Activated CD4-positive, alpha-beta T cell treated with anti-CD3 and anti-CD28 coated beads, Interleukin-2, amount 50 U/mL, for 48 hours (primary cell): Measurements from ENCODE around the gene GHRHR.

ENCODE experiments used
- DNase-seq, 2 experiments: peaks; one replicate each; pipeline ENCODE4 v3.0.0-alpha.2; 2020

The GHRHR gene

GRCh38 chr7:30929686-30930085, 34.1 kb upstream of the GHRHR start:
- no peak for DNase-seq

DNA sequence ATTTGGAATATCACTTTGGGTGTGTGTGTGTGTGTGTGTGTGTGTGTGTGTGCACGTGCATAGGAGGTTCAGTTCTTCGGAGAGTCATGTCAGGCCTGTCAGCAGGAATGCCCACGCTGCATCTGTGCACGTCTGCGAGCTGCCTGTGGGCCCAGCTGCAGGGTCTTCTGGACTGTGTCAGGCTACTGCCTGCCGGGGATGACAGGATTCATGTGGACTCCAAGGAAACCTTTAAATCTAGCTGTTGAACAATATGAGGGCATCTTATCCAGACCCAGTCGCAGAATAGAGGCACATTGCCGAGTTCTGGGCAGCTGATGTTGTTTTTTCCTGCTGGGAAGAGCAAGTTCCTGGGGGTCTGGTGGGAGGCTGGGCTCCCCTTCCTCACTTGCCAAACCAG, 33.1 kb upstream of the GHRHR start:
- no peak for DNase-seq

DNA sequence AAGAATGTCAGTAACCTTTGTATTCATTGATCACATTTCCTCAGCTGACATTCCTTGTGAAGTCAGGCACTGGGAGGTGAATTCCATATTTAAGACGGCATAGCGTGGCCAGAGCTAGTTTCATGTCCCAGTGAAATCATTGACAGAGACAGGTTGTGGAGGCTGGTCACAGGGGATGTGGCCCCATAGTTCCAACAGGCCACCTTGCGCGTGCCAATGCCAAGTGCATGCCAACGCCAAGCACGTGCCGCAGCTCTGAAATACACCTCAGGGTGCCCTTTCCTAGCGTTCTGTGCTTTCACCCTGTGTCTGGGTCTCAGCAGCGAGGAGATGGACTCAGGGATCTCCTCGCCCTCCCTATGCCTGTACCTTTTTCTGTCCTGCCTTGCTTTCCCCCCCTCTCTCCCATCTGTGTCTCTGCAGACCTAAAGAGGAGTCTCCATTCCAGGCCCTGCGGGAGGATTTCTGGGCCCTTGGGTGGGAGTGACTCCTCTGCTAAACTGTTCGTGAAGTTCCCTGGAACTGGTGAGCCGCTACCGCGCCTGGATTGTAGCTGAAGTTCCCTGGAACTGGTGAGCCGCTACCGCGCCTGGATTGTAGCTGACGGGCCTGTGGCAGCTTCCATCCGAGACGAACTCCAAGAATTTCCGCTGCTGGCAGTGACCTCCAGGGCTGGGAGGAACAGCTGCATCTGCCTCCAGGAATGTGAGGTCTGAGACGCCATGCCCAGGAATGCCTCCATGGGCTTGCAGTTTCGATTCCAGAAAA, 32.4 kb upstream of the GHRHR start:
- DNase-seq = no peak

DNA sequence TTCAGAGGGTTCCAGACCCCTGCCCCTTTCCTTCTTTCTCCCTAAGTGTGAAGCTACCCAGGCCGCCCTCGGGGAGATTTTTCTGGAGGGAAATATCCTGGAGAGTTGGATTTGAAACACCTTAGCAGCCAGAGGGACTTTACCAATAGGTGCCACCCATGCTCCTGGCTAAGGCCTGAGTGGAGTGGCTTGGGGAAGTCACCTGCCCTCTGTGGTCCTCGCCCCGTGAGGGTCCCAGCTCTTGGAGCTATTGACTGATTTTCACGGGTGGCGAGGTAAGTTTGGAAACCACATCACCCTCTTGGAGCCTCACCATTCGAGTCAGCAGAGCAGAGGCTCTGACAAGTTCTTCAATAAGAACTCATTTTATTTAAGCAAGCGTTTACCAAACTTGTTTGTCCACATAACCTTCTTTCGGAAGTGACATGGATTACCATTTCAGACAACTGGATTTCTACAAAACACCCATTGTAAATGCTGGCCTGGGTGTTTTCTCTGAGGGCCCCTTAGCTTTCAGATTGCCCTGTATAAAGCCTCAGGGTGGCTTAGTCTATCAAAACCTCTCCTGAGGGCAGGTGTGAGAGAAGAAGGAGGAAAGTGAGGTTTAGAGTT, 31.7 kb upstream of the GHRHR start:
- no peak for DNase-seq

- DNase-seq = no peak
Observed at GRCh38 chr7:30932562-30932961, 31.2 kb upstream of the GHRHR start.

GRCh38 chr7:30933124-30933974, 30.4 kb upstream of the GHRHR start:
- DNase-seq = no peak

DNA sequence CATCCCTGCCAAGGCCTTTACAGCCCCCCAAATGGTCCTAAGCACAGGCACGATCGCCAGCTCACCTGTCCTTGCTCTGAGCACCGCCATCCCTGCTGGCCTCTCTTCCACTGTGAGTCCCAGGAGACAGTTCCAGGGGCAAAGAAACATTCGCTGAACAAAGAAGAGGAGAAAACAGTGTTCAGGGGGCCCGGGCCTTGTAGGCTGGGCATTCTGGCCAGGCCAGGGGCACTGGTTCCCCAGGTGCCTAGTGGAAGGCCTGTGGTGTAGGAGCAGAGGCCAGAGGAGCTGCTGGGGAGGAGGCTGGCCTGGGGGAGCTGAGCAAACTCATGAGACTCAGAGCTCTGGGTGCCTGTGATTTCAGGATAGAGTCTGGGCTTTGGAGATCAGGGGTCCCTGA, 29.5 kb upstream of the GHRHR start:
- DNase-seq = no peak

- DNase-seq = no peak
Observed at GRCh38 chr7:30934732-30935568, 28.8 kb upstream of the GHRHR start.

DNA sequence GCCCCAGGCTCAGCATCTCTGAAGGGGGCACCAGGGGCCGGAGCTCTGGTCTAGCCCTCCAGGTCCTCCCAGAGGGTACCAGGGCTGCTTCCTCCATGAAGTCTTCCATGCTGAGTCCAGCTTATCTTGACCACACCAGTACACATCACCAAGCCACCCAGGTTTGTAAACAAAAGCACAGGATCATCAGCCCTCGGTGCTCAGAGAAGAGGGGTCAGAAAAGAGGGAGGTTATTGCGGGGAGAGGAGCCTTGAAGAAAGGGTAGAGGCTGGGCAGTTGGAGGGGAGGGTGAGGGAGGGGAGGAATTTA, 28.2 kb upstream of the GHRHR start:
- DNase-seq = no peak

DNA sequence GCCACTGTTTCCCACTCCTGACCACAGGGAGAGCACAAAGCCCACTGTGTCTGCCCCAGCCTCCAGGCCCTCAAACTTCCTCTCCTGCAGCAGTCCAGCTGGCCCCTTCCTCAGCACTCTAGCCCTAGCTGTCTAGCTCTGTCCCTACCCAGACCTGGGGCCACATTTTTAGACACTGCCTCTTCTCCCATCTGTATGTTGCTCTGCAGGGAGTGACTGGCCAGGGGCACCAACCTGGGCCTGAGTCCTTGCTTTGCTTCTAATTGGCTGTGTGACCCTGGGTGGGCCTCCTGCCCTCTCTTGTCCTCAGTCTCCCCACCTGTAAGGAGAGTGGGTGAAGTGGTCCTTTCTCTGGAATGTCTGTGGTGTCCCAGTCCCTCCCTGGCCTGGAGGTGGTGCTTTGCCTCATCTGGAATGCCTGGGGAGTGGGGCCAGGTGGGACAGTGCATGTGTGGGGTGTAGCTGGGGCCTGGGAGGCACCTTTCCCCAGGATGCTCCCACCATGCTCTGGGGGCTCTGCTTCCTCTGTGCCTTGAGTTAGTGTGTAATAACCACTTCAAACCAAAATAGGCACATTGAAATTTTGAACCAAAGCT, 27.0 kb upstream of the GHRHR start:
- no peak for DNase-seq

GRCh38 chr7:30937416-30937815, 26.3 kb upstream of the GHRHR start:
- no peak for DNase-seq

DNA sequence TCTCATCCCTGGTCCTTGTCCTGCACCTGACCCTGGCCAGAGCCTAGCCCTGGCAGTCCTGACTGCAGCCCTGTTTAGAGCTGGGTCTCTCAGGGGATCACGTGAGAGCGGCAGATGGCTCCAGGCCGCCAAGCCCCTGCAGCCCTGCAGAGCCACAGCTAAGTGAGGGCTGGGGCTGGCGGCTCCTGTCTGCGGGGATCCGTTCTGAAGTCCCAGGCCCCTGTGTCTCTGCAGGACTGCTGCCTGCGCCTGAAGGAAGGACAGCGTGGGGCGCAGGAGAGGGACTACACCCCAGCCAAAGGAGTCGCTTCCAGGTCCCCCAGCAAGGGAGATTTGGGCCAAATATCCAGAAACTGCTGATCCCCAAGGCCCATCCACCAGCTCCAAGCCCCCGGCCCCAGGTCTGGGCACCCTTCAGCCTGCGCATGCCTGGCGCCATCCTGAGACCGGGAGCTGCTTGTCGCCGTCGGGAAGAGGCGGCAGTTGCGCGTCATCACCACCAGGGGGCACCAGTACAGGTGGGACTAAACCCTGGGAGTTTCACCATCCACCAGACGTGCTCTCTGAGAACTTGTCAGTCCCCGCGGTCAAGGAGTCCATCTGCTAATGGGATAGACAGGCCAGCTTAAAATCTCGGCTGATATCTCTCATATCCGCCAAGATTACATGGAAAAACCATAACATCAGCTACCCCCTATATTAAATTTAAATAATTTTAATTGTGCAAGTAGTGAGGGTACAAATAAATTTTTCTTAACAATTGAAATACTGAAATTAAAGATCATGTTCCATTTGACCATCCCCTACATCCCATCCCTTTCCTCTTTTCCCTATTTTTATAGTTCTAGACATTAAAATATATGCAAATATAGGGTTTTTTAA, 25.1 kb upstream of the GHRHR start:
- DNase-seq = peak; percentile 77 to 83

DNA sequence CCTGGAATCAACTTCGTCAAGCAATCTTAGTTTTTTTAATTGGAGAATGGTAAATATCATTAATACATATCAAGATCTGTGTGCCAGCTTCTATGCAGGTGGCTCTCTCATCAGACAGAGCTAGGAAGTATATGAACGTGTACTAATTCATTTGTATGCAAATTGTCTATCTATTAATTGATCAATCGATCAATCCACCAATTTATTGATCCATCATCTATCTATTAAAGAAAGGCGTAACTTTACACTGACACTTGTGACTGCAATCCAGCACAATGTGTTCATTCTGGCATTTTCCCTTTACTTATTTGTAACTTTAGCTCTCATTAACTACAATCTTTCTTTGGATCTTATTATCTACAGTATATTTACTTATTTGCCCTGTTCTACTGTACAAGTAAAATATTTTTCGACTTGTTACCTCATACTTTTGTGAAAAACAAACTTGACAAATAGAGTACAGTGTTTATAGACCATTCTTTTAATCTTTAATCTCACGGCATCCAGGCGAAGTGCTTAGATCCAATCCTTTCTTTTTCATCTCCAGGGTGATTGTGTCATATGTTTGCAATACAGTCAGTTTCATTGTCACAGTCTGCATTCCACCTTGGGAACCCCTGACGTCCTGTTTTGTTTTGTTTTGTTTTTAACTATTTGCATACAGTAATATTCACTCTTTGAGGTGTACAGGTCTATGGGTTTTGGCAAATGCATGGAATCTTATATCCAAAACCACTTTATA, 22.0 kb upstream of the GHRHR start:
- no peak for DNase-seq

DNA sequence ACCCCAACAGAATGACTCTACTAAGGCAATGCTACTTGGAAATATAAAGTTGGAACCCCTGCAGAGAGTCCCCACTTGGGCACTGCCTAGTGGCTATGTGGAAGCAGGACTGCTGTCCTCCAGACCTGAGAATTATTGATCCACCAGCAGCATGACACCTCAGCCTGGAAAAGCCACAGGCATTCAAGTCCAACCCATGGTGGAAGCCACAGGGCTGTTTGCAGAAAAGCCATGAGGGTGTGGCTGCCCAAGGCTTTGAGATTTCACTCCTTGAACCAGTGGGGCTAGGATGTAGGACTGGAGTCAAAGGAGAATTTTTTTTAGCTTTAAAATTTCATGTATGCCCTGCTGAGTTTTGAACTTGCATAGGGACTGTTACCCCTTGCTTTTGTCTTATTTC, 13.6 kb upstream of the GHRHR start:
- no peak for DNase-seq

GRCh38 chr7:30954914-30955313, 8.8 kb upstream of the GHRHR start:
- DNase-seq = no peak

DNA sequence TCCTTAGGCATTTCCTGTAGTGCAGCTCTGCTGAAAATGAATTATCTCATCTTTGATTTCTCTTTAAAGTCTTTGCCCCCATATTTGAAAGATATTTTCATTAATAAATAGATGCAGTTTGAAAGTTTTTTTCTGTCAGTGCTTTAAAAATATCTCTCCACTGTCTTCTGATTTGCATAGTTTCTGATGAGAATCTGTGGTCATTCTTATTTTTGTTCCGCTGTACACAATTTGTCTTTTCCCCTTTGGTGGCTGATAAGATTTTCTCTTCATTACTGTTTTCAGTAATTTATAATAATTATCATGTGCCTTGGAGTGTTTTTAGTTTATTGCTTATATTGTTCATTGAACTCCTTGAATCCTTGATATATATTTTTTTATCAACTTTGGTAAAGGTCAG, 7.0 kb upstream of the GHRHR start:
- no peak for DNase-seq

DNA sequence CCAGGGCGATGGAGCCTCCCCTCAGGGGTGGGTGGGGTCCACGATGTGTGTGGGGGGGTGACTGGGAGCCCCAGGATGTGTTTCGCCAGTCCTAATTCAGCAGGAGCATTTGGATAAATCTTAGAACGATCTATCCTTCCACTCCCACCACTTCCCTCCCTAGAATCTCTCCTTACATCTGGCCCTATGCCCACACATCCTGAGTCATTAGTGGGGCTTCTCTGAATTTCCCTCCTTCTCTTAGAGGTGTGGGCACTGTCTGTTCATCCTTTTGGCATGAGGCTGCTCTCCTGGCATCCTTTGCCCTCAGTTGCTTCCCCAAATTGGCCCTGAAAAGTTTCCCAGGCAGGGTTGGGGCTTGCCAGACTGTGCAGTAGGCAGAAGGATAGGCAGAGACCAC, 1.6 kb downstream of the GHRHR start:
- no peak for DNase-seq

DNA sequence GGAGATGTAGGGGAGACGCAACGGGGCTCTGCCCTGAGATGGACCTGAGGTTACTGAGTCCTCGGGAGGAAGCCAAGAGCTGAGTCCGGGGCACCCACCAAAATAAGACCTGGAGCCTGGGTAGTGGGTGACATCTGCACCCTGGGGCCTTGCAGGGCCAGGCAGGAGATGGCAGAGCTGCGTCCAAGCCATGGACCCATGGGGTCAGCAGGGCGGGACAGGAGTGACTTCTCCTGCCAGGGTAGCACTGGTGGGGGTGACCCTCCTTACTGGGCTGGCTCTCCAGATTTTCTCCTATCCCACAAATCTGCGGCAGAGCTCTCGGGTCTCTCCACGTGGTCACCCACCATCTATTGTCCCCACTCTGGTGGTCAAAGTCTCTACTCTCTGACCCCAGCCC, 2.1 kb downstream of the GHRHR start:
- no peak for DNase-seq

DNA sequence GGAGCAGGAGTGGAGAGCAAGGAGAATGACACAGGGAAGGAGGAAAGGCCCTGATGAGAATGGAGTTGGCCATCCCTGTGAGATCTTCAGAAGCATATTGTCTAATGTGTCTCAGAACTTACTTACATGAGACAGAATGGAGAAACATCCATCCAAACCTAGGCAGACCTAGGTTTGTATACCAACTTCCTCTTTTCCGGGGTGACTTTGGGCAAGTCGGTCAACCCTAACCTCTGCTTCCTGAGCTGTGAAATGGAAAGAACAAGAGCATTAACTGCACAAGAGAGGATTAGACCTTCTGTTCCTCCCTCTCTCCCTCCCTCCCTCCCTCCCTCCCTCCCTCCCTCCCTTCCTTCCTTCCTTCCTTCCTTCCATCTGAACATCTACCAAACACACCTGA, 4.5 kb downstream of the GHRHR start:
- no peak for DNase-seq

GRCh38 chr7:30968747-30969603, 5.2 kb downstream of the GHRHR start:
- DNase-seq = no peak
